OCI-LY3 (cell line): ENCODE measurements around the gene WDR70.

Source experiments
- H2AFZ ChIP-seq: fragments of 200-600, 300-600 bp; shearing (Covaris generic); 2 replicates; pipeline ENCODE4 v1.6.0; 2014; ENCODE audit warnings: antibody characterized with exemption, low read depth, low read length
- H3K27ac ChIP-seq: fragments of 200-600, 300-600 bp; sonication (generic); 2 replicates; pipeline ENCODE4 v1.5.1; 2014; ENCODE audit warnings: mild to moderate bottlenecking, low read length, moderate library complexity, mixed read lengths
- H3K27me3 ChIP-seq: fragments of 200-600, 300-600 bp; sonication (generic); 2 replicates; pipeline ENCODE4 v1.6.1; 2014; ENCODE audit warnings: low read depth, low read length, mixed read lengths
- H3K36me3 ChIP-seq: fragments of 200-600, 300-600 bp; sonication (generic); replicated peaks from 2 replicates; pipeline ENCODE3; 2014; ENCODE audit warnings: low read depth, low read length, mixed read lengths
- H3K4me1 ChIP-seq: fragments of 300-600, 200-600 bp; sonication (generic); 2 replicates; pipeline ENCODE4 v1.6.1; 2014; ENCODE audit warnings: low read length, mixed read lengths
- H3K4me2 ChIP-seq: fragments of 200-600, 300-600 bp; sonication (generic); 2 replicates; pipeline ENCODE4 v1.6.1; 2014; ENCODE audit warnings: low read length, mixed read lengths
- H3K4me3 ChIP-seq: fragments of 300-600, 200-600 bp; sonication (generic); 2 replicates; pipeline ENCODE4 v1.5.1; 2014; ENCODE audit warnings: antibody characterized with exemption, mild to moderate bottlenecking, low read length, moderate library complexity
- H3K79me2 ChIP-seq: fragments of 300-600, 200-600 bp; shearing (Covaris generic); 2 replicates; pipeline ENCODE4 v1.6.1; 2014; ENCODE audit warnings: mild to moderate bottlenecking, low read length, mixed read lengths
- H3K9ac ChIP-seq: fragments of 300-600, 200-600 bp; shearing (Covaris generic); 2 replicates; pipeline ENCODE4 v1.6.0; 2014; ENCODE audit warnings: mild to moderate bottlenecking, low read length, moderate library complexity
- H3K9me3 ChIP-seq: fragments of 200-600, 300-600 bp; shearing (Covaris generic); 2 replicates; pipeline ENCODE4 v1.6.1; 2014; ENCODE audit warnings: low read length, mixed read lengths; ENCODE audit not compliant: insufficient read depth
- H4K20me1 ChIP-seq: fragments of 200-600, 300-600 bp; sonication (generic); 2 replicates; pipeline ENCODE4 v1.6.1; 2016; ENCODE audit warnings: low read length, mixed read lengths; ENCODE audit not compliant: insufficient read depth
- CTCF ChIP-seq: fragments of 200-600, 300-600 bp; sonication (generic); IDR thresholded peaks from 2 replicates; pipeline ENCODE4 v1.5.1; 2014; ENCODE audit warnings: antibody characterized with exemption, low read length, low read depth
- EZH2phosphoT487 ChIP-seq: fragments of 200-600 bp; shearing (Covaris generic); IDR thresholded peaks from 2 replicates; pipeline ENCODE4 v1.6.1; 2018; ENCODE audit warnings: antibody characterized with exemption, mixed run types, low read depth

Gene WDR70

GRCh38 chr5:37495210-37495609 is 116.1 kb downstream of the WDR70 start:
- no peaks in the 10 kb centered on the region for H3K27me3 ChIP-seq
- no peaks in the 10 kb centered on the region for H3K79me2 ChIP-seq
- TF ChIP-seq CTCF (peak; percentile 11; the same call in 1 of the 2 replicates), EZH2phosphoT487 (no peak)
- no peaks in the 10 kb centered on the region for H3K4me1 ChIP-seq
- no peak overlapping the region for H3K27ac ChIP-seq
- no peak overlapping the region for H3K4me2 ChIP-seq
- no peaks in the 10 kb centered on the region for H3K36me3 ChIP-seq
- no peaks in the 10 kb centered on the region for H4K20me1 ChIP-seq
- H2AFZ ChIP-seq, result no peak overlapping the region
- no peaks in the 10 kb centered on the region for H3K9me3 ChIP-seq
- H3K4me3 ChIP-seq, result no peak overlapping the region
- no peak overlapping the region for H3K9ac ChIP-seq

- Histone ChIP-seq H3K4me3 (no peak overlapping the region), H3K4me1 (no peaks in the 10 kb centered on the region), H3K36me3 (no peaks in the 10 kb centered on the region), H4K20me1 (no peaks in the 10 kb centered on the region), H2AFZ (no peak overlapping the region), H3K9me3 (no peaks in the 10 kb centered on the region), H3K9ac (no peak overlapping the region), H3K27ac (no peak overlapping the region), H3K4me2 (no peak overlapping the region), H3K27me3 (no peaks in the 10 kb centered on the region), H3K79me2 (no peaks in the 10 kb centered on the region)
- TF ChIP-seq EZH2phosphoT487 (no peak), CTCF (no peak)
Observed at GRCh38 chr5:37495668-37496347, 116.7 kb downstream of the WDR70 start.

- Histone ChIP-seq H2AFZ (no peak overlapping the region), H3K36me3 (no peaks in the 10 kb centered on the region), H4K20me1 (no peaks in the 10 kb centered on the region), H3K4me3 (no peak overlapping the region), H3K4me1 (no peaks in the 10 kb centered on the region), H3K9ac (no peak overlapping the region), H3K79me2 (no peaks in the 10 kb centered on the region), H3K9me3 (no peaks in the 10 kb centered on the region), H3K27me3 (no peaks in the 10 kb centered on the region), H3K4me2 (no peak overlapping the region), H3K27ac (no peak overlapping the region)
- TF ChIP-seq CTCF, result no peak
Observed at GRCh38 chr5:37496902-37497445, 117.9 kb downstream of the WDR70 start.

GRCh38 chr5:37501152-37501551 is 122.0 kb downstream of the WDR70 start:
- no peaks in the 10 kb centered on the region for H3K36me3 ChIP-seq
- no peaks in the 10 kb centered on the region for H3K4me1 ChIP-seq
- no peak overlapping the region for H2AFZ ChIP-seq
- H3K27me3 ChIP-seq, result no peaks in the 10 kb centered on the region
- H3K4me2 ChIP-seq, result no peak overlapping the region
- no peaks in the 10 kb centered on the region for H3K79me2 ChIP-seq
- no peak overlapping the region for H3K4me3 ChIP-seq
- no peaks in the 10 kb centered on the region for H3K9me3 ChIP-seq
- no peak overlapping the region for H3K9ac ChIP-seq
- TF ChIP-seq EZH2phosphoT487 (no peak), CTCF (no peak)
- H4K20me1 ChIP-seq, result no peaks in the 10 kb centered on the region
- no peak overlapping the region for H3K27ac ChIP-seq
